GM12874 (cell line): ENCODE data around the gene POLR1C.

Source experiments
- TF ChIP-seq, protein P1 (sequence below): IDR thresholded peaks from 2 replicates; pipeline ENCODE4 v1.5.1; 2011; ENCODE audit warnings: low read depth, mild to moderate bottlenecking, control low read depth, low read length, moderate library complexity; ENCODE audit not compliant: insufficient read depth

POLR1C gene

DNA sequence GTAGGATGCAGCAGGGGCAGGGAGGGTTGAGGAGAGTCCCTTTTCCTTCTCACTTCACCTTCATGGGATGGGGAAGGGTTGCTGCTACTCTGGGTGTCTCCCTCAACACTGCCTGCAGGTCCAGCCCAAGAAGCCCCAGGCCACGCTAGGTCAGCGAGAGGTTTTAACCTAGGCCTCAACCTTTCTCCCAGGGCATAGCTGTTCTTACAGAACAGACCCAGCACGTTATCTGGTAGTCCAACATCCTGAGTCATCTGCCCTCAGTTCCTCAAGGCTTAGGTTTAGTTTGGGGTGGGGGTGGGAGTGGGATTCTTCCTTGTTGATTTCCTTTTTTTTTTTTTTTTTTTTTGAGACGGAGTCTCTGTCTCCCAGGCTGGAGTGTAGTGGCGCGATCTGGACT lies 22.6 kb upstream of the POLR1C start:
- TF ChIP-seq, protein P1, sequence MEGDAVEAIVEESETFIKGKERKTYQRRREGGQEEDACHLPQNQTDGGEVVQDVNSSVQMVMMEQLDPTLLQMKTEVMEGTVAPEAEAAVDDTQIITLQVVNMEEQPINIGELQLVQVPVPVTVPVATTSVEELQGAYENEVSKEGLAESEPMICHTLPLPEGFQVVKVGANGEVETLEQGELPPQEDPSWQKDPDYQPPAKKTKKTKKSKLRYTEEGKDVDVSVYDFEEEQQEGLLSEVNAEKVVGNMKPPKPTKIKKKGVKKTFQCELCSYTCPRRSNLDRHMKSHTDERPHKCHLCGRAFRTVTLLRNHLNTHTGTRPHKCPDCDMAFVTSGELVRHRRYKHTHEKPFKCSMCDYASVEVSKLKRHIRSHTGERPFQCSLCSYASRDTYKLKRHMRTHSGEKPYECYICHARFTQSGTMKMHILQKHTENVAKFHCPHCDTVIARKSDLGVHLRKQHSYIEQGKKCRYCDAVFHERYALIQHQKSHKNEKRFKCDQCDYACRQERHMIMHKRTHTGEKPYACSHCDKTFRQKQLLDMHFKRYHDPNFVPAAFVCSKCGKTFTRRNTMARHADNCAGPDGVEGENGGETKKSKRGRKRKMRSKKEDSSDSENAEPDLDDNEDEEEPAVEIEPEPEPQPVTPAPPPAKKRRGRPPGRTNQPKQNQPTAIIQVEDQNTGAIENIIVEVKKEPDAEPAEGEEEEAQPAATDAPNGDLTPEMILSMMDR, result no peak

DNA sequence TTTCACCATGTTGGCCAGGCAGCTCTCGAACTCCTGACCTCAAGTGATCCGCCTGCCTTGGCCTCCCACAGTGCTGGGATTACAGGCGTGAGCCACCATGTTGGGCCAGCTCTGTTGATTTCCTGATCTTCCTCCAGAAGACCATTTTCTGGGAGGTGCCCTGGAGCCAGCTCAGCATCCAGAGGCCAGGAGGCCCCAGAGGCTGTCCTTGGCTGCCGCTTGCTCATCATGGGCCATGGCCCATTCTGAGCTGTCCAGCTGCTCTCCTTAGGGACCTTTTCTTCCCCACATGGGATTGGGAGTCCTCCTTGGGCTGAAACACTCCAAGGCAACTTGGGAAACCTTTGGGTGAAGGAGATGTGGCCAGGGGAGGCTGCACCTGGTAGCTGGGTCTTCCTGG lies 22.1 kb upstream of the POLR1C start:
- TF ChIP-seq, protein P1, result no peak

DNA sequence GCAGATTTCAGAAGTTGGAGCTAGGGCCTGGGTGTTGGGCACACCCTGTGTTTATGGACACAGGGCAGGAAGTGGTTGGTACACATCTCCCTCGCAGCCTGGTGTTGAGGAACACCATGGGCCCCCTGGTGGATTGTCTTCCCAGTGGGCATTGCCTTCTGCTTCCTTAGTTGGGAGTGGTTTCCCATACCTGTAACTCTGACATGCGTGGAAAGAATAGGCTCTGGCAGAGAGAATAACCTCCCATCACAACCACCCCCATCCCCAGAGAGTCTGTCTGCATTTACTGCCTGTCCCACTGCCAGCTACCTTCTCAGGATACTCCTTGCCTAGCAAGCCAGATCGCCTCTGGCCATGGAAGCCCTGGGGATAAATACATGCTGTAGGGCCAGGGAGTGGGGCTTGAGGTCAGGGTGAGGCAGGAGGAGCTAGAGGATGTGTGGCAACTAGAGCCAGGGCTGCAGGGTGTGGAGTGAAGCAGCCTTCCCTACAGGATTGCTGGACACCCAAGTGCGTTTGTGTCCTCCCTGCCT lies 21.4 kb upstream of the POLR1C start:
- TF ChIP-seq, protein P1, result no peak

DNA sequence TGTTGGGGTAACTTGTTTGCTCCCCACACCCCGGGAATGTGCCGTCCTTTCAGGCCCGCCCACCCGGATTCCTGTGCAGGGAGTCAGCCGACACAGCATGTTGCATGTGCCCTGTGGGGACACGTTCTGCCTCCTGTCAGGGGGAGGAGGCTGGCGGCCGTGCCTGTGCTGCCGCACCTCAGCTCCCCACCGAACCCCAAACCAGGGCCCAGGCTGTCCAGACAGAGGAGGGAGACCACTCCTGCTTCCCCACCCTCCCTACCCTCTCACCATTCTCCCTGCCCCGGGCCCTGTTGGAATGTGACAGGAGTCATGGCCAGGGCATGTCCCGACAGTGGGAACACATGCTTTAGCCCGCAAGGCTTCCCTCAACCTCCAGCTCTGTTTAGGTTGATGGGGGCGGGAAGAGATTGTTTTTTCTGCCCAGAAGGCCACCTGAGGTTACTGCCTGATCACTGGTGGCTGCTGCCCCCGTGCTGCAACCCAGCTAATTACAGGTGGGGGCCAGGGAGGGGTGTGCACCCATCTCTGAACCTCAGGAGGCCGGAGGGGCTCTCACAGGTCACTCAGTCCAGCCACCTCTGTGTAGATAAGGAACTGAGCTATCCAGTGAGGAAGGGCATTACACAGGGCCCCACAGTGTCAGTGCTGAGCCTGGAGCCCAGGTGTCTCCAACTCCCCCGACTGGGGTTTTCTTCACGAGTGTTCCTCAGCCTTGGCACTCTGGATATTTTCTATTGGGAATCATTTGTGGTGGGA lies 20.3 kb upstream of the POLR1C start:
- TF ChIP-seq, protein P1, result peak; percentile 44

DNA sequence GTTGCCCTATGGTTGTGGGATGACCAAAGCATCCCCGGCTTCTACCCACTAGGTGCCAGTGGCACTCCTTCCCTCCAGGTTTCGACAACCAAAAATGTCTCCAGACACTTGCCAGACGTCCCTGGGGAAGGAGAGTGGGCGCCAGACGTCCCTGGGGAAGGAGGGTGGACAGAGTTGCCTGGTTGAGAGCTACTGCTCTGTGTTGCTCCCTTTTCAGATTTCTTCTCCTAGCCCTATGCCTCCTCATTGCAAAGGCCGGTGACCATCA lies 19.8 kb upstream of the POLR1C start:
- TF ChIP-seq, protein P1, result no peak

DNA sequence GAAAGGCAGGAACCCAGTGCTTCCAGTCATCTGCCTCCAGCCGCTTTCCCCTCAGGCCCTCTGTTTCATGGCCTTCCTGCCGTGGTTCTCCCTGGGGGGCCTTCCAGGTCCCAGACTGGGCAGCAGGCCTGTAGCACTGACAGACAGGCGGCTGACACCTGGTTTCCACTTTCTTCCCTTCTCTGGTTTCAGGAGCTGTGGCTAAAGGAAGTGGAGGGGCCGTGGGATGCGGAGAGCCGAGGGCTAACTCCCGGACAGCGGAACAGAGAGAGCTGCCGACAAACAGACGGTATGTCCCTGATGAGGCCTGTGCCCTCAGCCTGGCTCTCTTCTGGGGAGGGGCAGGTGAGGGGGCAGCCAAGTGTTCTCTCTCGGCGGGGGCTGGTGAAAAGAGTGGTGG lies 19.2 kb upstream of the POLR1C start:
- TF ChIP-seq, protein P1, result no peak

DNA sequence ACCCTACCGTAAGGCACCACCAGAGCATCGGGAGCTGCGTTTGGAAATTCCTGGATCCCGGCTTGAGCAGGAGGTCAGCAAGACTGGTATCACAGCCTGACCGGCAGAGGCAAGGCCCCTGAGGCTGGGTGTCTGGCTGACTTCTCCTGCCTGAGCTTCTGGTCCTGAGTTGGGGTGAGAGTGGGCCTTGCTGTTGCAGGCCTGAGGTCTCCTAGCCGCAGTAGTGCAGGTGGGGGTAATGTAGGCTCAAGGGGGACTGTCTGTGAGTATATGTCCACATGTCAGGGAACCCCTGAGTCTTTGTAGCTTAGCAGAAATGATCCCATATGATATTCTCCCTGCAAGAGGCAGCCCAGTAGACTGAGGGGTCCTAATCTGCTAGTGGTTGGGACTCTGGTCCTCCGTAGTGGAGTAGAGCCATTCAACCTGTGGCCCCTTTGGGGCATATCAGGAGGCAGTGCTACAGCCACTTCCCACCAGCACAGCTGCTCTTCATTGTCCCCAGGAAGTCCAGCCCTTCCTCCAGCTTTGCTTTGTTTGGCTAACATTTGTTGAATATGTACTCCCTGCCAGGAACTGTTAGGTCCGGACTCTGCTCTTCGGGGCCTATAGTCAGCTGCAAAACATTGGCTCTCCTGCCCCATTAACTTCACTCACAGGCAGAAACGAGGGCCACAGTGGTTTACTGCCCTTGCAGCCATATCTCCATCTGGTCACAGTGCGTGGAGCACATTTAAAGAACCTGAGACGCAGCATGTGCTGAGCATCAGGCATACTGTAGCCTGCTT lies 17.7 kb upstream of the POLR1C start:
- TF ChIP-seq, protein P1, result no peak
